GM12872 (cell line): ENCODE data around the gene GMDS.

Source experiments
- CTCF ChIP-seq: IDR thresholded peaks from 3 replicates; pipeline ENCODE4 v1.5.1; 2011; ENCODE audit warnings: low read depth, mild to moderate bottlenecking, low read length, moderate library complexity; ENCODE audit not compliant: insufficient read depth

Gene GMDS

GRCh38 chr6:1708122-1708521, 537.3 kb downstream of the GMDS start:
- no peak for TF ChIP-seq CTCF

DNA sequence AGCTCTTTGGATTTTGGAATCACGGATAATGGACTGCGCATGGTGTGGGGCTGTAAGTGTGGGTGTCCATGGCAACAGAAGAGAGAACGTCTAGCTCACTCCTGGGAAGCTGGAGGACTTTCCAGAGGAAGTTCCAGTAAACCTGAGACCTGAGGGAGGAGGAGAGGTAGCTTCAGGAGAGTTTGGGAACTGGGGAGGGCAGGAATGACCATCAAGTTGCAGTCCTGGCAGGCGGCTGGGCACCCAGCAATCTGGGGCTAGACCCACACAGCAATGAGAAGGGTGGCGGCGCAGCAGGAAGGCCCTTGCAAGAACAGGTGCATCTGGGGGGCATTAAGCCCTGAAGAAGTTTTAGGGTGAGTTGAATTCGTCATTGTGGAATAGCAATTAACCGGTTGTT, 539.8 kb downstream of the GMDS start:
- TF ChIP-seq CTCF: no peak

GRCh38 chr6:1705183-1705582, 540.2 kb downstream of the GMDS start:
- no peak for TF ChIP-seq CTCF

DNA sequence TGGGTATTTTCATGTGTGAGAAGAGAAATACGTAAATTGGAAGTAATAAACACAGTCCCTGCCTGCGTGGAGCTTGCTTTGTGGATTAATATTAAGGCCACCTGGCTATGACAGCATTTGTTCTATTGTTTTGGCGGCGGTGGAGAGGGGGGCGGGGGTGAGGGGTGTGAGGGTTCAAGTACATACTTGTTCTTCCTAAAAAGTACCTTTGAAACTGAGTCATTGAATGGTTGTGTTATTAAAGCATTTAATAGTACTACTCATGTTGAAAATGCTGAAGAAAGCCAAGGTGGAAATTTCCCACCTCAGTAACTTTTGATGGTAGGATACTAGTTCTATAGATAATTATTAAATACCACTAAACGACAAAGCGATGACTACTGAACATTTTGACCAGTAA, 540.7 kb downstream of the GMDS start:
- no peak for TF ChIP-seq CTCF

DNA sequence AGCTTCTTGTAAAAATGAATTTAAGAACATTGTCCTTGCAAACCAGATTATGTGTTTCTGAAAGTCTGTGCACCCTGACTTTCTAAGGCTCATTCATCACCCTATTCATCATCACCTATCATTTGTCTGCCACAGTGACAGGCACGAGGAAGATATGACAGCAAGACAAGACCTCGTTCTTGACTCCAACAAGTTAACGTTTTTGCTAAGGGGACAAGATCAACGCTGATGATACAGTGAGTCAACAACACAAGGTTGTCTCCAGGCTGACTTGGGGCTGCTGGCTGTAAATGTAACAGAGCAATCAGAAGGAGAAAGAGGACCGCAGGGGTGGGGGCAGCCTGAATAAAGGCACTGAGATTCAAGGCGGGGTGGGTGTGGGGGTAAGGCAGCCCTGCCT, 541.5 kb downstream of the GMDS start:
- TF ChIP-seq CTCF: no peak

GRCh38 chr6:1703091-1703855, 542.1 kb downstream of the GMDS start:
- TF ChIP-seq CTCF: no peak

- no peak for TF ChIP-seq CTCF
These were observed 542.8 kb downstream of the GMDS start for GRCh38 chr6:1702580-1703051.
